Measurements from ENCODE around the gene BICRAL. TPM values are rescaled to one million over a fixed set of nuclear protein-coding genes. Genes with fewer than 3 reads are reported as not detected.
"Not testable (repeated sequence)": the region's sequence is repeated elsewhere in the genome, so short reads cannot be mapped to it uniquely, and the experiment has no call there.

BICRAL gene
- total and polyA plus RNA-seq, 8 donors, result 2.8 to 23.2 (median 7.0) TPM

GRCh38 chr6:42808492-42809483 lies 26.9 kb downstream of the BICRAL start:
- no peak for DNase-seq
- intact Hi-C loops (cut with DNase I; ENCODE audit: low total_unique reads), result no loop called here
- peaks cover 0 to 5% (median 0%) of the 10 kb centered on the region in 4 donors for H3K4me1 ChIP-seq
- TF ChIP-seq POLR2AphosphoS5 (IDR thresholded peaks at IDR 0.05) (no peak), CTCF (IDR thresholded peaks at IDR 0.05) (no peak), POLR2A (IDR thresholded peaks at IDR 0.05) (no peak), EP300 (IDR thresholded peaks at IDR 0.05) (no peak)
- no peaks in the 10 kb centered on the region for H3K27me3 ChIP-seq
- H3K9me3 ChIP-seq, result no peaks in the 10 kb centered on the region
- H3K4me3 ChIP-seq, result no peak overlapping the region
- H3K36me3 ChIP-seq, result peaks cover 0 to 17% (median 11%) of the 10 kb centered on the region in 4 donors
- peak overlapping the region in 2 of 5 donors; percentile 9 to 30 for H3K27ac ChIP-seq
- 74 to 87% (median 81%) methylated on average over 11 of the region's 11 CpGs for WGBS, 5 donors

- no peaks in the 10 kb centered on the region for H3K27me3 ChIP-seq
- H3K27ac ChIP-seq, result no peak overlapping the region
- peaks cover 0 to 17% (median 8%) of the 10 kb centered on the region in 4 donors for H3K36me3 ChIP-seq
- peaks cover 0 to 5% (median 0%) of the 10 kb centered on the region in 4 donors for H3K4me1 ChIP-seq
- intact Hi-C loops (cut with DNase I; ENCODE audit: low total_unique reads), result no loop called here
- no peak for DNase-seq
- H3K9me3 ChIP-seq, result no peaks in the 10 kb centered on the region
- no peak overlapping the region for H3K4me3 ChIP-seq
- WGBS, 5 donors, result 60 to 81% (median 74%) methylated on average over 2 of the region's 2 CpGs
- no peak for TF ChIP-seq POLR2AphosphoS5 (IDR thresholded peaks at IDR 0.05)
- TF ChIP-seq CTCF (IDR thresholded peaks at IDR 0.05), result no peak
- no peak for TF ChIP-seq EP300 (IDR thresholded peaks at IDR 0.05)
- no peak for TF ChIP-seq POLR2A (IDR thresholded peaks at IDR 0.05)
Observed at GRCh38 chr6:42813074-42813645, 31.3 kb downstream of the BICRAL start.

DNA sequence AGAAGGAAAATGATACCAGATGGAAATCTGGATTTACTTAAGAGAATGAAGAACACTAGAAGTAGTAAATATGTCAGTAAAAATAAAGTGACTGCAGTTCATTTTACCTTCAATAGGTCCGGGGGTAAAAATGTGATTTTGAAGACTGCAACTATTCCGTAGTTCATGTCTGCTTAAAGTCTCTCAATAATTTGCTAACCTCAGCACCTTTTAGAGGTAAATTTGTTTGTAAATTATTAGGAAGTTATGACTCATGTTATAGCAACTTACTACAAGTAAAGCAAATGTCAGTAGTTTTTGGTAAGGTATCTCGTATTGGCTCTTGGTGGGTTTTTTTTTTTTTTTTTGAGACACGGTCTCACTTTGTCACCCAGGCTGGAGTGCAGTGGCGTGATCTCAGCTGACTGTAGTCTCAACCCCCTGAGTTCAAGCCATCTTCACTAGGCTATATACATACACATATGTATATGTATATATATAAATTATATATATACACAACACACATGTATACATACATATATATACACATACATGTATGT lies 32.1 kb downstream of the BICRAL start:
- no peak for DNase-seq
- H3K9me3 ChIP-seq, result no peaks in the 10 kb centered on the region
- 87 to 95% (median 89%) methylated on average over 5 of the region's 5 CpGs for WGBS, 5 donors
- no peak overlapping the region for H3K27ac ChIP-seq
- H3K36me3 ChIP-seq, result peaks cover 0 to 17% (median 6%) of the 10 kb centered on the region in 4 donors
- H3K4me1 ChIP-seq, result peaks cover 0 to 4% (median 0%) of the 10 kb centered on the region in 4 donors
- H3K4me3 ChIP-seq, result no peak overlapping the region
- intact Hi-C loops (cut with DNase I; ENCODE audit: low total_unique reads), result no loop called here
- H3K27me3 ChIP-seq, result no peaks in the 10 kb centered on the region
- TF ChIP-seq POLR2A (IDR thresholded peaks at IDR 0.05), result no peak
- no peak for TF ChIP-seq CTCF (IDR thresholded peaks at IDR 0.05)
- no peak for TF ChIP-seq EP300 (IDR thresholded peaks at IDR 0.05)
- TF ChIP-seq POLR2AphosphoS5 (IDR thresholded peaks at IDR 0.05), result no peak

GRCh38 chr6:42815726-42816125 lies 33.9 kb downstream of the BICRAL start:
- H3K9me3 ChIP-seq; H3K27ac ChIP-seq; intact Hi-C loops (cut with DNase I; ENCODE audit: low total_unique reads); H3K27me3 ChIP-seq; H3K4me3 ChIP-seq; DNase-seq: not testable (repeated sequence)
- WGBS, 5 donors, result 81 to 92% (median 90%) methylated on average over 8 of the region's 8 CpGs
- Histone ChIP-seq H3K36me3 (peaks cover 0 to 17% (median 2%) of the 10 kb centered on the region in 4 donors), H3K4me1 (peaks cover 0 to 18% (median 11%) of the 10 kb centered on the region in 4 donors)

Measured in stomach (tissue), 9 donors.